HepG2 (cell line): Measurements from ENCODE around the gene DUOXA2. TPM values are rescaled to one million over a fixed set of nuclear protein-coding genes. Genes with fewer than 3 reads are reported as not detected.

Experiments used
- ATAC-seq: fragments of 200-7000 bp; cut with Tn5 transposase; 3 replicates; pipeline ENCODE4 v1.9.1; 2020; ENCODE audit warnings: mild to moderate bottlenecking, moderate library complexity
- Bru-seq: library from RNA; stranded (reverse); fragments of 400-500 nt; gene quantifications from one replicate; lab custom pipeline; 2021; lab: Mats Ljungman, UMichigan
- BruChase-seq, 2 experiments: library from RNA; stranded (reverse); fragments of 400-500 nt; gene quantifications; one replicate each; lab custom pipeline; 2021; lab: Mats Ljungman, UMichigan
- BruUV-seq: library from RNA; stranded (reverse); fragments of 400-500 nt; replicated peaks from 2 replicates; lab custom pipeline; 2021; lab: Mats Ljungman, UMichigan
- CTCF ChIA-PET: fragments of 300-600 bp; formaldehyde crosslinking; extraction: SDS; loops from one replicate; lab custom pipeline; 2021; ENCODE audit warnings: low total read pairs, inconsistent platforms, low intra/inter-chr PET ratio; lab: Yijun Ruan, JAX
- POLR2A ChIA-PET: fragments of 350-600 bp; sonication (Branson Sonifier 250); formaldehyde crosslinking; loops from one replicate; lab custom pipeline; 2020; ENCODE audit warnings: antibody characterized with exemption, inconsistent platforms; lab: Yijun Ruan, JAX
- DNase-seq: peaks from one replicate; pipeline ENCODE4 v3.0.0-alpha.2; 2015; ENCODE audit warnings: low spot score
- FAIRE-seq: peaks from 3 replicates; lab custom pipeline; 2011; peaks lifted over from hg19 to GRCh38; lab: Jason Lieb, UNC
- H2AFZ ChIP-seq: one replicate; pipeline ENCODE4 v1.6.1; 2011; ENCODE audit warnings: low read length, inconsistent platforms
- H3K27ac ChIP-seq: fragments of 300-600 bp; 3 replicates; pipeline ENCODE4 v1.8.0; 2011; ENCODE audit warnings: mixed run types, mild to moderate bottlenecking, mixed read lengths, low read length, inconsistent platforms; ENCODE audit not compliant: insufficient read depth; ENCODE audit errors: extremely low read length
- H3K27me3 ChIP-seq, 2 experiments: fragments of 200-600 bp in 1 of 2; 2 replicates in 1 of 2; 3 replicates in 1 of 2; pipeline versions ENCODE4 v1.6.0 to v1.8.0; 2011; ENCODE audit warnings: low read length in 2 of 2, mild to moderate bottlenecking in 2 of 2, moderate library complexity in 2 of 2, inconsistent platforms in 1 of 2; ENCODE audit not compliant: insufficient read depth in 2 of 2, control insufficient read depth in 1 of 2
- H3K36me3 ChIP-seq, 2 experiments: fragments of 200-600 bp in 1 of 2; replicated peaks in 1 of 2; 2 replicates in 1 of 2; 3 replicates in 1 of 2; pipeline versions ENCODE4 v1.5.1 to v1.8.0; 2011; ENCODE audit warnings: low read length in 2 of 2, inconsistent platforms in 1 of 2; ENCODE audit not compliant: insufficient read depth in 2 of 2, control insufficient read depth in 1 of 2
- H3K4me1 ChIP-seq: 2 replicates; pipeline ENCODE4 v1.5.1; 2012; ENCODE audit warnings: low read length, inconsistent platforms; ENCODE audit not compliant: insufficient read depth
- H3K4me2 ChIP-seq: 2 replicates; pipeline ENCODE4 v1.6.0; 2011; ENCODE audit warnings: low read depth, low read length, inconsistent platforms
- H3K4me3 ChIP-seq, 3 experiments: fragments of 200-600 bp in 1 of 3; sonication (generic), shearing (Covaris generic) in 1 of 3; replicated peaks in 1 of 3; 2 replicates each; pipeline ENCODE4 v1.5.1; 2011 to 2016; ENCODE audit warnings: low read length in 3 of 3, inconsistent platforms in 2 of 3, low read depth in 2 of 3, mild to moderate bottlenecking in 2 of 3, control low read depth in 1 of 3, mixed read lengths in 1 of 3; ENCODE audit not compliant: insufficient read depth in 1 of 3
- H3K79me2 ChIP-seq: one replicate; pipeline ENCODE4 v1.6.1; 2011; ENCODE audit warnings: low read length, inconsistent platforms; ENCODE audit not compliant: insufficient read depth
- H3K9ac ChIP-seq: 2 replicates; pipeline ENCODE4 v1.6.0; 2011; ENCODE audit warnings: mild to moderate bottlenecking, low read depth, low read length, inconsistent platforms; ENCODE audit not compliant: insufficient read depth
- H3K9me3 ChIP-seq: 2 replicates; pipeline ENCODE4 v1.5.1; 2012; ENCODE audit warnings: mild to moderate bottlenecking, low read length
- H4K20me1 ChIP-seq: 2 replicates; pipeline ENCODE4 v1.6.0; 2011; ENCODE audit warnings: inconsistent platforms, mild to moderate bottlenecking, low read length, moderate library complexity; ENCODE audit not compliant: insufficient read depth
- EZH2 ChIP-seq: conservative IDR thresholded peaks from 2 replicates; pipeline ENCODE4 v1.6.1; 2012; ENCODE audit warnings: mild to moderate bottlenecking, low read depth, low read length, moderate library complexity
- MTA1 ChIP-seq: sonication (generic); formaldehyde crosslinking; IDR thresholded peaks from 2 replicates; pipeline ENCODE4 v1.4.0; 2020; ENCODE audit warnings: missing genetic modification reagents, mild to moderate bottlenecking, borderline replicate concordance
- MTF2 ChIP-seq: sonication (generic); formaldehyde crosslinking; IDR thresholded peaks from 2 replicates; pipeline ENCODE4 v1.5.0; 2020; ENCODE audit warnings: missing genetic modification reagents, borderline replicate concordance
- THAP7 ChIP-seq: sonication (generic); formaldehyde crosslinking; IDR thresholded peaks from 2 replicates; pipeline ENCODE4 v1.8.1; 2023; ENCODE audit warnings: mild to moderate bottlenecking, missing genetic modification reagents
- UBTF ChIP-seq: sonication (generic); formaldehyde crosslinking; IDR thresholded peaks from 2 replicates; pipeline ENCODE4 v1.4.0; 2020; ENCODE audit warnings: mild to moderate bottlenecking, missing genetic modification reagents
- ZNF687 ChIP-seq: sonication (generic); formaldehyde crosslinking; IDR thresholded peaks from 2 replicates; pipeline ENCODE4 v1.5.1; 2020; ENCODE audit warnings: mild to moderate bottlenecking, missing genetic modification reagents, moderate library complexity
- ZNF839 ChIP-seq: sonication (generic); formaldehyde crosslinking; IDR thresholded peaks from 2 replicates; pipeline ENCODE4 v1.4.0; 2020; ENCODE audit warnings: missing genetic modification reagents, mild to moderate bottlenecking, borderline replicate concordance
- WGBS: methylation state at CpG from one replicate; pipeline ENCODE4 v1.1.6; 2017; ENCODE audit warnings: low lambda C conversion rate; 5-methylcytosine and 5-hydroxymethylcytosine counted together
- in situ Hi-C: cut with HindIII; loops from 2 replicates; pipeline ENCODE4 v1.10.0; 2017; ENCODE audit warnings: low pct_unique_long_range_greater_than_20kb; ENCODE audit not compliant: extremely low pct_ligation_motif_present
- intact Hi-C: fragments of 100-400 bp; cut with micrococcal nuclease; formaldehyde crosslinking; loops from one replicate; pipeline ENCODE4 v1.10.0; 2022; ENCODE audit not compliant: unreplicated experiment
- long read RNA-seq, 2 experiments: library from RNA in 1 of 2; library from polyadenylated mRNA in 1 of 2; stranded (forward) in 1 of 2; unstranded in 1 of 2; transcript quantifications; one replicate each; pipeline ENCODE4 v2.0.0, GENCODE V29; 2019 to 2022
- polyA minus RNA-seq, 3 experiments: library from RNA; depleted of rRNA, polyadenylated mRNA; stranded (reverse); fragments of >200 nt; gene quantifications; 2 replicates each; pipeline ENCODE4 v1.2.3, GENCODE V29; 2011; ENCODE audit warnings: low replicate concordance in 1 of 3
- polyA plus RNA-seq, 8 experiments: library from polyadenylated mRNA; depleted of rRNA in 3 of 8; stranded (reverse) in 7 of 8; unstranded in 1 of 8; fragments of >200 nt; fragmentation: Illumina TruSeq in 4 of 8; extraction: Trizol in 4 of 8; gene quantifications; 2 replicates each; pipeline versions ENCODE4 v1.2.1 to v1.2.3, GENCODE V29; 2011 to 2016; ENCODE audit warnings: low read depth in 4 of 8, missing spikeins in 1 of 8, mixed read lengths in 1 of 8; ENCODE audit not compliant: insufficient read depth in 1 of 8
- total RNA-seq, 5 experiments: library from RNA; depleted of rRNA; stranded (reverse); fragments of >200 nt; fragmentation: Illumina TruSeq; extraction: Trizol; gene quantifications; 2 replicates each; pipeline ENCODE4 v1.2.3, GENCODE V29; 2016; ENCODE audit warnings: low read depth in 1 of 5
- TF ChIP-seq, protein P1 (sequence below): sonication (generic); formaldehyde crosslinking; IDR thresholded peaks from 2 replicates; pipeline ENCODE4 v1.4.0; 2020; ENCODE audit warnings: missing genetic modification reagents

The DUOXA2 gene
- total RNA-seq (2016; rRNA removed; fragmentation: Illumina TruSeq; extraction: Trizol) (not detected in 2 replicates), polyA plus RNA-seq (2011; rRNA removed) (0.32 and 0.61 TPM in 2 replicates), polyA minus RNA-seq (2011; rRNA and poly(A)+ RNA removed; ENCODE audit: low replicate concordance) (0.32 TPM in 1 of 2 replicates, not detected in the other), Bru-seq, nascent RNA (not detected), BruChase-seq, experiment 1, labeled RNA remaining after a 6-hour chase (not detected), BruChase-seq, experiment 2, labeled RNA remaining after a 2-hour chase (not detected)
- total RNA-seq (2016; cell fraction: cytosol; rRNA removed; fragmentation: Illumina TruSeq; extraction: Trizol; ENCODE audit: low read depth) = not detected in 2 replicates
- total RNA-seq (2016; cell fraction: insoluble cytoplasmic fraction; rRNA removed; fragmentation: Illumina TruSeq; extraction: Trizol) = not detected in 2 replicates
- not detected in 2 replicates for total RNA-seq (2016; cell fraction: membrane; rRNA removed; fragmentation: Illumina TruSeq; extraction: Trizol)
- not detected in 2 replicates for total RNA-seq (2016; cell fraction: nucleus; rRNA removed; fragmentation: Illumina TruSeq; extraction: Trizol)
- 0.27 TPM in 2 replicates for polyA plus RNA-seq (2011; cell fraction: cytosol; rRNA removed)
- polyA plus RNA-seq (2011; cell fraction: nucleus; rRNA removed) = 0.90 and 1.2 TPM in 2 replicates
- polyA plus RNA-seq (2012) = 0.12 and 0.71 TPM in 2 replicates
- polyA plus RNA-seq (2016; cell fraction: cytosol; fragmentation: Illumina TruSeq; extraction: Trizol; ENCODE audit: low read depth) = not detected in 2 replicates
- not detected in 2 replicates for polyA plus RNA-seq (2016; cell fraction: insoluble cytoplasmic fraction; fragmentation: Illumina TruSeq; extraction: Trizol; ENCODE audit: low read depth)
- polyA plus RNA-seq (2016; cell fraction: membrane; fragmentation: Illumina TruSeq; extraction: Trizol; ENCODE audit: low read depth) = not detected in 2 replicates
- not detected in 2 replicates for polyA plus RNA-seq (2016; cell fraction: nucleus; fragmentation: Illumina TruSeq; extraction: Trizol; ENCODE audit: insufficient read depth, low read depth)
- not detected in 2 replicates for polyA minus RNA-seq (2011; cell fraction: cytosol; rRNA and poly(A)+ RNA removed)
- polyA minus RNA-seq (2011; cell fraction: nucleus; rRNA and poly(A)+ RNA removed) = 0.37 TPM in 1 of 2 replicates, not detected in the other
- long read RNA-seq, experiment 1 = 0 reads
- long read RNA-seq, experiment 2 = 0 reads

GRCh38 chr15:45114076-45114750, at the start of gene DUOXA2, which contains the start of gene DUOX2:
Gene DUOXA2, plus strand, starts transcription at chr15:45114326. Its CDS starts 280 bp downstream, at chr15:45114606.
Gene DUOX2, minus strand, starts transcription at chr15:45114172. Its CDS starts 761 bp downstream, at chr15:45113411.
- Histone ChIP-seq H3K9ac (no peak within 1 kb of the TSS), H3K4me2 (peak within 1 kb of the TSS; percentile 78)
- WGBS = 7% methylated on average over 20 of the region's 42 CpGs
- intact Hi-C loops = no loop called here
- TF ChIP-seq, protein P1, sequence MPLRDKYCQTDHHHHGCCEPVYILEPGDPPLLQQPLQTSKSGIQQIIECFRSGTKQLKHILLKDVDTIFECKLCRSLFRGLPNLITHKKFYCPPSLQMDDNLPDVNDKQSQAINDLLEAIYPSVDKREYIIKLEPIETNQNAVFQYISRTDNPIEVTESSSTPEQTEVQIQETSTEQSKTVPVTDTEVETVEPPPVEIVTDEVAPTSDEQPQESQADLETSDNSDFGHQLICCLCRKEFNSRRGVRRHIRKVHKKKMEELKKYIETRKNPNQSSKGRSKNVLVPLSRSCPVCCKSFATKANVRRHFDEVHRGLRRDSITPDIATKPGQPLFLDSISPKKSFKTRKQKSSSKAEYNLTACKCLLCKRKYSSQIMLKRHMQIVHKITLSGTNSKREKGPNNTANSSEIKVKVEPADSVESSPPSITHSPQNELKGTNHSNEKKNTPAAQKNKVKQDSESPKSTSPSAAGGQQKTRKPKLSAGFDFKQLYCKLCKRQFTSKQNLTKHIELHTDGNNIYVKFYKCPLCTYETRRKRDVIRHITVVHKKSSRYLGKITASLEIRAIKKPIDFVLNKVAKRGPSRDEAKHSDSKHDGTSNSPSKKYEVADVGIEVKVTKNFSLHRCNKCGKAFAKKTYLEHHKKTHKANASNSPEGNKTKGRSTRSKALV = 0 out of 2 replicates have a peak, but pooled peaks have one; percentile 33
- TF ChIP-seq THAP7 (CRISPR knock-in tag) (no peak), MTF2 (CRISPR knock-in tag) (peak; percentile 59; the same call in 1 of the 2 replicates), MTA1 (CRISPR knock-in tag) (0 out of 2 replicates have a peak, but pooled peaks have one; percentile 26), EZH2 (peak; percentile 81), ZNF687 (CRISPR knock-in tag) (peak; percentile 45), UBTF (peak; percentile 80), ZNF839 (no peak)
- TF ChIP-seq, all 625 proteins: peak for 6
- H3K27ac ChIP-seq = no peak within 1 kb of the TSS
- peaks cover 25% of the 10 kb centered on the region for H3K4me1 ChIP-seq
- DNase-seq (no peak), ATAC-seq (peak; percentile 29), FAIRE-seq (no peak)
- H3K4me3 ChIP-seq = peak within 1 kb of the TSS; percentile 4 to 61 (median 27); a peak in 3 of 6 replicates
- ChIA-PET POLR2A (no interaction called here), CTCF (no interaction called here)
- H3K36me3 ChIP-seq = no peaks in the 10 kb centered on the region
- H3K9me3 ChIP-seq = no peaks in the 10 kb centered on the region
- BruUV-seq = no TSS peak
- in situ Hi-C loops = no loop called here
- peak within 1 kb of the TSS; percentile 27 for H2AFZ ChIP-seq
- H3K27me3 ChIP-seq = peaks cover 13 to 57% of the 10 kb centered on the region in 2 experiments
- no peaks in the 10 kb centered on the region for H4K20me1 ChIP-seq
- H3K79me2 ChIP-seq = no peaks in the 10 kb centered on the region
